HG03064 (cell line): ENCODE results near the gene RBM15.

Experiments used
- ATAC-seq: cut with Tn5 transposase; IDR thresholded peaks from one replicate; pipeline ENCODE4 v1.9.1; 2021; ENCODE audit warnings: low read depth; ENCODE audit not compliant: unreplicated experiment

The RBM15 gene

GRCh38 chr1:110320168-110320518 lies 19.0 kb upstream of the RBM15 start:
- ATAC-seq = no peak

DNA sequence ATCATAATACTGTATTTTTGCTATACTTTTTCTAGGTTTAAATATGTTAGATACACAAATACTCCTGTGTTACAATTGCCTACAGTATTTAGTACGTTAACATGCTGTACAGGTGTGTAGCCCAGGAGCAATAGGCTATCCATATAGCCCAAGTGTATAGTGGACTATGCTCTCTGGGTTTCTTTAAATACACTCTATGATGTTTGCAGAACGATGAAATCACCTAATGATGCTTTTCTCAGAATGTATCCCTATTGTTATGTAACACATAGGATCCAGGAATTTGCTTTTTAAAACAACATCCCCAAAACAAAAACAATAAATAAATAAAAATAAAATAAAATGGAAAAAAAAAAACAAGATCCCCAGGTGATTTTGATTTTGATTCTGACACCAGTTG lies 18.1 kb upstream of the RBM15 start:
- no peak for ATAC-seq

GRCh38 chr1:110321846-110322245 lies 17.3 kb upstream of the RBM15 start:
- ATAC-seq = no peak

- no peak for ATAC-seq
Measured at GRCh38 chr1:110324667-110325066, 14.5 kb upstream of the RBM15 start.

GRCh38 chr1:110326826-110327225 lies 12.4 kb upstream of the RBM15 start:
- ATAC-seq = no peak

GRCh38 chr1:110328274-110328673 lies 10.9 kb upstream of the RBM15 start:
- no peak for ATAC-seq

DNA sequence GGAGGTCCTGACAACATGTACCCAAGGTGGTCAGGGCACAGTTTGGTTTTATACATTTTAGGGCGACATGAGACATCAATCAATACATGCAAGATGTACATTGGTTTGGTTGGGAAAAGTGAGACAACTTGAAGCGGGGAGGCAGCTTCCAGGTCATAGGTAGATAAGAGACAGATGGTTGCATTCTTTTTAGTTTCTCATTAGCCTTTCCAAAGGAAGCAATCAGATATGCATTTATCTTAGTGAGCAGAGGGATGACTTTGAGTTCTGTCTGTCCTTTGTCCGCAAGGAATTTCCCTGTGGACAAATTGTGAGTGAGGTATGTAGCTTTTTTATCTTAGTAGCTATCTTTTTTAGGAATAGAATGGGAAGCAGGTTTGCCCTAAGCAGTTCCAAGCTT lies 10.5 kb upstream of the RBM15 start:
- ATAC-seq = no peak

DNA sequence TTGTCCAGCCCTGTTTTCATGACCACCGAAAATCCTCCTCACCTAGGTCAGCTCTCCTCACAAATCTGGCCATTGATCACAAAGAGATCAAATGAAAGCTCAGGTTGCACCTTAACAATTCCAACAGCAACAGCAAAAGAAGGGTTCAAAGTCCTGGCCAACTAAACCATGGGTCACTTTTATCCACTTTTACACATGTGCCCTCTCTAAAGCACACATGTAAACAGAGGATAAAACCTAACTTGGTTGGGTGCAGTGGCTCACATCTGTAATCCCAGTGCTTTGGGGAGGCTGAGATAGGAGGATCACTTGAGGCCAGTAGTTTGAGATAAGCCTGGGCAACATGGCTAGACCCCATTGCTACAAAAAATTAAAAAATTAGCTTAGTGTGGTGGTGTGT lies 3.9 kb upstream of the RBM15 start:
- no peak for ATAC-seq

GRCh38 chr1:110336300-110337039 lies 2.7 kb upstream of the RBM15 start:
- no peak for ATAC-seq

- no peak for ATAC-seq
Measured at GRCh38 chr1:110337704-110338308, 1.4 kb upstream of the RBM15 start.

DNA sequence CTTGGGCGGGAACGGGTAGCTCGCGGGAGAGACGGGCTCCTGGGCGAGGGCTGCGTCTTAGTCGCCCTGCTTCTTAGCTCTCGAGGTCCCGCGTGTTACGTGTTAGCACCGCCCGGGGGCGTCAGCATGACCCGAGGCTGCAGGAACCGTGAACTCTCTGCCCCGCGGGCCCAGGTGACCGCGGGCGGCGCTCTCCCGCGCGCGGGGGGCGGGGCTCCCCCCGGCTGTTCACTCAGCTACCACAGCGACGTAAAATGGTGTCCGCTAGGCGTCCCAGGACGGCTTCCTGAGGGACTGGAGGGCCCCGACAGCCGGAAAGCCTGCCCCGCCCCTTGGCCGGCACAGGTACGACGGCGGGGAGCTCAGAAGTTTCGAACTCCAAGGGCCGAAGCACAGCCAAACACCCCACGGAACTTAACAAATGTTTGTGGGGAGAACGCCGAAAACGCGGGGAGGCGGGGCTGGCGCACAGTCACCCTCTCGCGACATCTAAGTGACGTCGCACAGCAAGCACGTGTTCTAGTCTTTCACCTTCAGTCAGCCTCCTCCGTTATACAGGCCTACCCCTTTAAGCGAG lies 780 bp upstream of the RBM15 start:
- ATAC-seq = peak; percentile 63

DNA sequence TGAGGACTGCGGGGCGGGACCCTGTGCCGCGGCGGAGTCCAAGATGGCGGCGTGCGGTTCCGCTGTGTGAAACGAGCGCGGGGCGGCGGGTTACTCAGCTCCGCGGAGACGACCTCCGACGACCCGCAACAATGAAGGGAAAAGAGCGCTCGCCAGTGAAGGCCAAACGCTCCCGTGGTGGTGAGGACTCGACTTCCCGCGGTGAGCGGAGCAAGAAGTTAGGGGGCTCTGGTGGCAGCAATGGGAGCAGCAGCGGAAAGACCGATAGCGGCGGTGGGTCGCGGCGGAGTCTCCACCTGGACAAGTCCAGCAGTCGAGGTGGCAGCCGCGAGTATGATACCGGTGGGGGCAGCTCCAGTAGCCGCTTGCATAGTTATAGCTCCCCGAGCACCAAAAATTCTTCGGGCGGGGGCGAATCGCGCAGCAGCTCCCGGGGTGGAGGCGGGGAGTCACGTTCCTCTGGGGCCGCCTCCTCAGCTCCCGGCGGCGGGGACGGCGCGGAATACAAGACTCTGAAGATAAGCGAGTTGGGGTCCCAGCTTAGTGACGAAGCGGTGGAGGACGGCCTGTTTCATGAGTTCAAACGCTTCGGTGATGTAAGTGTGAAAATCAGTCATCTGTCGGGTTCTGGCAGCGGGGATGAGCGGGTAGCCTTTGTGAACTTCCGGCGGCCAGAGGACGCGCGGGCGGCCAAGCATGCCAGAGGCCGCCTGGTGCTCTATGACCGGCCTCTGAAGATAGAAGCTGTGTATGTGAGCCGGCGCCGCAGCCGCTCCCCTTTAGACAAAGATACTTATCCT lies 430 bp downstream of the RBM15 start:
- no peak for ATAC-seq

- no peak for ATAC-seq
Measured at GRCh38 chr1:110340207-110340468, 961 bp downstream of the RBM15 start.

- no peak for ATAC-seq
Measured at GRCh38 chr1:110341146-110341871, 2.1 kb downstream of the RBM15 start.

DNA sequence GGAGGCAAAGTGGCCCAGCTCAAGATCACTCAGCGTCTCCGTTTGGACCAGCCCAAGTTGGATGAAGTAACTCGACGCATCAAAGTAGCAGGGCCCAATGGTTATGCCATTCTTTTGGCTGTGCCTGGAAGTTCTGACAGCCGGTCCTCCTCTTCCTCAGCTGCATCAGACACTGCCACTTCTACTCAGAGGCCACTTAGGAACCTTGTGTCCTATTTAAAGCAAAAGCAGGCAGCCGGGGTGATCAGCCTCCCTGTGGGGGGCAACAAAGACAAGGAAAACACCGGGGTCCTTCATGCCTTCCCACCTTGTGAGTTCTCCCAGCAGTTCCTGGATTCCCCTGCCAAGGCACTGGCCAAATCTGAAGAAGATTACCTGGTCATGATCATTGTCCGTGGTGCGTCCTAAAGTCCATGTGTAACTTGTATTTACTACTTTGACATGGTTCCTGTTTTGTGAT lies 2.7 kb downstream of the RBM15 start:
- no peak for ATAC-seq

GRCh38 chr1:110343249-110343648 lies 4.1 kb downstream of the RBM15 start:
- ATAC-seq = no peak

DNA sequence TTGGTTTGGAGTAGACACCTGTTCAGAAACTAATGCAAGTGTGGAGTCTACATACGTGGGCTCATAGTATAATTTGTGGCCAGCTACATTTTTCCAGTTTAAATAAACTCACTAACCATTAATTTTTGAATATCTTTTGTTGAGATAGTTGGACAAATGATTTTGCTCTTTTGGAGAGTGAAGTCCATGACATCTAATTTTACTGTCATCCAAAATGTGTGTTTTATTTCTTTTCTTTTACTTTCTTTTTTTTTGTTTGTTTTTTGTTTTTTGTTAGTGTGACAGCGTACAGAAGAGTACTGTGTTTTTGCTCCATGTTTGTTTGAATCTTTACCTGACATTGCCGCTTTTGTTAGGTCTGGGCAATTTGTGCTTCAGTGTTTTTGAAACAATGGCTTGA lies 5.0 kb downstream of the RBM15 start:
- ATAC-seq = no peak

- ATAC-seq = no peak
Measured at GRCh38 chr1:110345480-110345879, 6.3 kb downstream of the RBM15 start.

DNA sequence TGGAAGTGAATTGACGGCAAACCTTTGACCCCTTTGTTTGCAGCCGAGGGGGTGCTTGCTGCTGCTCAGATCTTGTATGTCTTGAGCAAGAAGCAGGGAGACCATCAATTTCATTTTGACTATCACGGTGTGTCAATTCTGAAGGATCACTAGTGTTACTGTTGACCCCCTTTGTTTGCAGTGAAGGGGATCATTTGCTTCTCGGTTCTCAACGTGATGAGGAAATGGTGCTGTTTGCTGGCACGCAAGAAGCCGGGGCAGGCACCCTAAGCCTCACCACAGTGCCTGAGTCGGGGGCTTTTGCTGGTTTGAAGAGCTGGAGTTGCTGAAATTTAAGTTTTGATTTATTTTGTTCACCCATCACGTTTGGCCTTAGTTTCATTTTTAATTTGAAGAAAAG lies 7.5 kb downstream of the RBM15 start:
- no peak for ATAC-seq

DNA sequence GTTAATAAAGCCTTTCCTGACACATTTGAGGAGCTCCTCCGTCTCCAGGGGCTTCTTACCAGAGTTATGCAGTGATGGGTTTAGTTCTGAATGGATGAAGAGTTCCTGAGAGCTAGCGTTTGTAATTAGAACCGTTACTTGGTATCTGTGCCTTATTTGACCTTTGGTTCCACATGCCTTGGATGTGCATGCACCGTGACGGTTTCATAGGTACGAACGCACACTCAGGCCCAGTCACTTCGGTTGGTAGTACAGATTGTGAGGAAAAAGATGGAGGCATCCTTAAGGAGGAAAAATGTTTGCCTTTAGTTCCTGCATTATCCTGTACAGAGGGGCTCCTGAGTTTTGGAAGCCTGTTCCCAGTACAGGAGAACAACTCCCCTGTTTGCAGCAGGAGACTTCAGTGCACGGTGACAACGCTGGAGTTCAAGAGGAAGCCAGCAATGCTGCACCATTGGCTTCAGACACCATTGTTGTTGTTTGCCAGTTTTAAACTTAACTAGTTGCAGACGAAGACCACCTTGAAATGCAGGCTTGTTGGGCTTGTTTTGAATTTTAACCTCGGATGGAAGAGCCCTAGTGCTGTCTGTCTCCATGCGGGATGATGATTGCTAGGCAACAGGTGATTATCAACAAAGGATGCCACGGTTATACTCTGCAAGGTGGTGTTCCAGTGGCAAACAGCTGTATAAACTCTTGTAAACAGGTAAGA lies 8.2 kb downstream of the RBM15 start:
- ATAC-seq = no peak
